HepG2 (cell line): ENCODE data around the gene STK11. TPM values are rescaled to one million over a fixed set of nuclear protein-coding genes. Genes with fewer than 3 reads are reported as not detected.

ENCODE experiments used
- CAMTA2 ChIP-seq: sonication (generic); formaldehyde crosslinking; IDR thresholded peaks from 2 replicates; pipeline ENCODE4 v1.4.0; 2020; ENCODE audit warnings: mild to moderate bottlenecking, missing genetic modification reagents, borderline replicate concordance
- GABPA ChIP-seq, 2 experiments: IDR thresholded peaks; 2 replicates each; pipeline ENCODE4 v1.6.1; 2011 to 2016; ENCODE audit warnings: low read depth in 2 of 2, low read length in 1 of 2, missing biosample characterization in 1 of 2, missing genetic modification characterization in 1 of 2
- HOXD1 ChIP-seq: sonication (generic); formaldehyde crosslinking; IDR thresholded peaks from 2 replicates; pipeline ENCODE4 v1.5.0; 2020; ENCODE audit warnings: missing genetic modification reagents
- RCOR2 ChIP-seq: IDR thresholded peaks from 2 replicates; pipeline ENCODE4 v1.6.1; 2016; ENCODE audit warnings: missing biosample characterization, missing genetic modification reagents
- SNRNP70 ChIP-seq: fragments of 200-400 bp; formaldehyde crosslinking; IDR thresholded peaks from 2 replicates; pipeline ENCODE4 v1.6.1; 2017; ENCODE audit warnings: mild to moderate bottlenecking, low read depth, low read length, moderate library complexity
- SOX5 ChIP-seq: IDR thresholded peaks from 2 replicates; pipeline ENCODE4 v1.6.1; 2016; ENCODE audit warnings: borderline replicate concordance
- TBP ChIP-seq: sonication (generic); formaldehyde crosslinking; IDR thresholded peaks from 2 replicates; pipeline ENCODE4 v1.5.0; 2020; ENCODE audit warnings: missing genetic modification reagents
- TEAD3 ChIP-seq: optimal IDR thresholded peaks from 2 replicates; pipeline ENCODE3; 2016; ENCODE audit warnings: borderline replicate concordance
- ZNF543 ChIP-seq: sonication (generic); formaldehyde crosslinking; IDR thresholded peaks from 2 replicates; pipeline ENCODE4 v1.4.0; 2020; ENCODE audit warnings: mild to moderate bottlenecking, missing genetic modification reagents
- ZNF572 ChIP-seq: sonication (generic); formaldehyde crosslinking; IDR thresholded peaks from 2 replicates; pipeline ENCODE4 v1.5.1; 2020; ENCODE audit warnings: mild to moderate bottlenecking, missing genetic modification reagents
- polyA plus RNA-seq, 8 experiments: library from polyadenylated mRNA; depleted of rRNA in 3 of 8; stranded (reverse) in 7 of 8; unstranded in 1 of 8; fragments of >200 nt; fragmentation: Illumina TruSeq in 4 of 8; extraction: Trizol in 4 of 8; gene quantifications; 2 replicates each; pipeline versions ENCODE4 v1.2.1 to v1.2.3, GENCODE V29; 2011 to 2016; ENCODE audit warnings: low read depth in 4 of 8, missing spikeins in 1 of 8, mixed read lengths in 1 of 8; ENCODE audit not compliant: insufficient read depth in 1 of 8
- total RNA-seq, 5 experiments: library from RNA; depleted of rRNA; stranded (reverse); fragments of >200 nt; fragmentation: Illumina TruSeq; extraction: Trizol; gene quantifications; 2 replicates each; pipeline ENCODE4 v1.2.3, GENCODE V29; 2016; ENCODE audit warnings: low read depth in 1 of 5
- TF ChIP-seq, protein P1 (sequence below): sonication (generic); formaldehyde crosslinking; IDR thresholded peaks from one replicate; pipeline ENCODE4 v1.5.1; 2020; ENCODE audit warnings: mild to moderate bottlenecking, missing genetic modification reagents; ENCODE audit errors: not compliant biosample characterization
- TF ChIP-seq, protein P2 (sequence below): sonication (generic); formaldehyde crosslinking; IDR thresholded peaks from 2 replicates; pipeline ENCODE4 v1.8.0; 2022; ENCODE audit warnings: missing genetic modification reagents, low read depth, mild to moderate bottlenecking, borderline replicate concordance
- TF ChIP-seq, protein P3 (sequence below): sonication (generic); formaldehyde crosslinking; IDR thresholded peaks from 2 replicates; pipeline ENCODE4 v1.4.0; 2020; ENCODE audit warnings: missing genetic modification reagents, borderline replicate concordance
- TF ChIP-seq, protein P4 (sequence below): sonication (generic); formaldehyde crosslinking; IDR thresholded peaks from 2 replicates; pipeline ENCODE4 v1.5.0; 2020; ENCODE audit warnings: mild to moderate bottlenecking, missing genetic modification reagents, borderline replicate concordance

The STK11 gene
- total and polyA plus RNA-seq, 2 of the 13 experiments (the other 11 are each of a cell fraction or from before 2014, with no cell fraction given): 27.5 to 43.6 TPM

DNA sequence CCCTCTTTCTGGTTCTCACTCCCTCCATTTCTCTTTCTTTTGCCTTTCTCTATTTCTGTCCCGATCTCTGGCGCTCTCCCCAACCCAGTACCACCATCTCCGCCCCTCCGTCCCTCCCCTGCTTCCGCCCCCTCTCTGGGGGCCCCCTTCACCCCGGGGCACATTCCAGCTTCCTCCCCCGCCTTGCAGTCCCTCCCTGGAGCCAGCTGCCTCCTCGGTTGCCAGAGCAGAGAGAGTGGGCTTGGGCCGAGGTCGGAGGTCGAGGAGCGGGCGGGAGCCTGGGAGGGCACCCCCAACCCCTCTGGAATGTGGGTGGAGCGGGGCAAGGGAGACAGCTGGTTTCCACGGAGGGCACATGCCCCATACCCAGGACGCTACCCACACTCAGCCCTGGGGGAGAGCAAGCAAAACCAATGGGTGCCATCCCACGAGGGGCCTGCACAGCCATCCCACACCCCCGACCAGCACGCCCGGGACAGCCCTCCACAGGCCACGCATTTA, 57.1 kb downstream of the STK11 start (continued):
- TF ChIP-seq, protein P1, sequence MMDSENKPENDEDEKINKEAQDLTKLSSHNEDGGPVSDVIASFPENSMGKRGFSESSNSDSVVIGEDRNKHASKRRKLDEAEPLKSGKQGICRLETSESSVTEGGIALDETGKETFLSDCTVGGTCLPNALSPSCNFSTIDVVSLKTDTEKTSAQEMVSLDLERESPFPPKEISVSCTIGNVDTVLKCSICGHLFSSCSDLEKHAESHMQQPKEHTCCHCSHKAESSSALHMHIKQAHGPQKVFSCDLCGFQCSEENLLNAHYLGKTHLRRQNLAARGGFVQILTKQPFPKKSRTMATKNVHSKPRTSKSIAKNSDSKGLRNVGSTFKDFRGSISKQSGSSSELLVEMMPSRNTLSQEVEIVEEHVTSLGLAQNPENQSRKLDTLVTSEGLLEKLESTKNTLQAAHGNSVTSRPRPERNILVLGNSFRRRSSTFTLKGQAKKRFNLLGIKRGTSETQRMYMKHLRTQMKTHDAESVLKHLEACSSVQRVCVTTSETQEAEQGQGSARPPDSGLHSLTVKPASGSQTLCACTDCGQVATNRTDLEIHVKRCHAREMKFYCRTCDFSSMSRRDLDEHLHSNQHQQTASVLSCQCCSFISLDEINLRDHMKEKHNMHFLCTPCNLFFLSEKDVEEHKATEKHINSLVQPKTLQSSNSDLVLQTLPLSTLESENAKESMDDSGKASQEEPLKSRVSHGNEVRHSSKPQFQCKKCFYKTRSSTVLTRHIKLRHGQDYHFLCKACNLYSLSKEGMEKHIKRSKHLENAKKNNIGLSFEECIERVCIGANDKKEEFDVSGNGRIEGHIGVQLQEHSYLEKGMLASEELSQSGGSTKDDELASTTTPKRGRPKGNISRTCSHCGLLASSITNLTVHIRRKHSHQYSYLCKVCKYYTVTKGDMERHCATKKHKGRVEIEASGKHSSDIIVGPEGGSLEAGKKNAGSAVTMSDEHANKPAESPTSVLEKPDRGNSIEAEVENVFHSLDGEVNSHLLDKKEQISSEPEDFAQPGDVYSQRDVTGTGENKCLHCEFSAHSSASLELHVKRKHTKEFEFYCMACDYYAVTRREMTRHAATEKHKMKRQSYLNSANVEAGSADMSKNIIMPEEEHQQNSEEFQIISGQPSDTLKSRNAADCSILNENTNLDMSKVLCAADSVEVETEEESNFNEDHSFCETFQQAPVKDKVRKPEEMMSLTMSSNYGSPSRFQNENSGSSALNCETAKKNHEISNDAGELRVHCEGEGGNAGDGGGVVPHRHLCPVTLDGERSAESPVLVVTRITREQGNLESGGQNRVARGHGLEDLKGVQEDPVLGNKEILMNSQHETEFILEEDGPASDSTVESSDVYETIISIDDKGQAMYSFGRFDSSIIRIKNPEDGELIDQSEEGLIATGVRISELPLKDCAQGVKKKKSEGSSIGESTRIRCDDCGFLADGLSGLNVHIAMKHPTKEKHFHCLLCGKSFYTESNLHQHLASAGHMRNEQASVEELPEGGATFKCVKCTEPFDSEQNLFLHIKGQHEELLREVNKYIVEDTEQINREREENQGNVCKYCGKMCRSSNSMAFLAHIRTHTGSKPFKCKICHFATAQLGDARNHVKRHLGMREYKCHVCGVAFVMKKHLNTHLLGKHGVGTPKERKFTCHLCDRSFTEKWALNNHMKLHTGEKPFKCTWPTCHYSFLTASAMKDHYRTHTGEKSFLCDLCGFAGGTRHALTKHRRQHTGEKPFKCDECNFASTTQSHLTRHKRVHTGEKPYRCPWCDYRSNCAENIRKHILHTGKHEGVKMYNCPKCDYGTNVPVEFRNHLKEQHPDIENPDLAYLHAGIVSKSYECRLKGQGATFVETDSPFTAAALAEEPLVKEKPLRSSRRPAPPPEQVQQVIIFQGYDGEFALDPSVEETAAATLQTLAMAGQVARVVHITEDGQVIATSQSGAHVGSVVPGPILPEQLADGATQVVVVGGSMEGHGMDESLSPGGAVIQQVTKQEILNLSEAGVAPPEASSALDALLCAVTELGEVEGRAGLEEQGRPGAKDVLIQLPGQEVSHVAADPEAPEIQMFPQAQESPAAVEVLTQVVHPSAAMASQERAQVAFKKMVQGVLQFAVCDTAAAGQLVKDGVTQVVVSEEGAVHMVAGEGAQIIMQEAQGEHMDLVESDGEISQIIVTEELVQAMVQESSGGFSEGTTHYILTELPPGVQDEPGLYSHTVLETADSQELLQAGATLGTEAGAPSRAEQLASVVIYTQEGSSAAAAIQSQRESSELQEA (CRISPR knock-in tag): no peak
- TF ChIP-seq, protein P2, sequence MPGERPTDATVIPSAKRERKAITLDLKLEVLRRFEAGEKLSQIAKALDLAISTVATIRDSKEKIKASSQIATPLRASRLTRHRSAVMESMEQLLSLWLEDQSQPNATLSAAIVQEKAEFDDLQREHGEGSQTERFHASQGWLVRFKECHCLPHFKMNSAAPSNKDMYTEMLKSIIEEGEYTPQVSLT (CRISPR knock-in tag): no peak
- TF ChIP-seq HOXD1 (CRISPR knock-in tag) (0 out of 2 replicates have a peak, but pooled peaks have one; percentile 40), SOX5 (CRISPR knock-in tag) (0 out of 2 replicates have a peak, but pooled peaks have one; percentile 17), RCOR2 (CRISPR knock-in tag) (no peak), GABPA (IDR thresholded peaks at IDR 0.05; ENCODE audit: low read depth, low read length) (no peak), GABPA (CRISPR knock-in tag; IDR thresholded peaks at IDR 0.05; ENCODE audit: low read depth) (peak; percentile 33; the same call in 1 of the 2 replicates), TBP (CRISPR knock-in tag) (no peak), ZNF543 (CRISPR knock-in tag) (no peak), CAMTA2 (CRISPR knock-in tag) (no peak), TEAD3 (CRISPR knock-in tag) (peak; percentile 84), SNRNP70 (no peak), ZNF572 (no peak)
- TF ChIP-seq, protein P3, sequence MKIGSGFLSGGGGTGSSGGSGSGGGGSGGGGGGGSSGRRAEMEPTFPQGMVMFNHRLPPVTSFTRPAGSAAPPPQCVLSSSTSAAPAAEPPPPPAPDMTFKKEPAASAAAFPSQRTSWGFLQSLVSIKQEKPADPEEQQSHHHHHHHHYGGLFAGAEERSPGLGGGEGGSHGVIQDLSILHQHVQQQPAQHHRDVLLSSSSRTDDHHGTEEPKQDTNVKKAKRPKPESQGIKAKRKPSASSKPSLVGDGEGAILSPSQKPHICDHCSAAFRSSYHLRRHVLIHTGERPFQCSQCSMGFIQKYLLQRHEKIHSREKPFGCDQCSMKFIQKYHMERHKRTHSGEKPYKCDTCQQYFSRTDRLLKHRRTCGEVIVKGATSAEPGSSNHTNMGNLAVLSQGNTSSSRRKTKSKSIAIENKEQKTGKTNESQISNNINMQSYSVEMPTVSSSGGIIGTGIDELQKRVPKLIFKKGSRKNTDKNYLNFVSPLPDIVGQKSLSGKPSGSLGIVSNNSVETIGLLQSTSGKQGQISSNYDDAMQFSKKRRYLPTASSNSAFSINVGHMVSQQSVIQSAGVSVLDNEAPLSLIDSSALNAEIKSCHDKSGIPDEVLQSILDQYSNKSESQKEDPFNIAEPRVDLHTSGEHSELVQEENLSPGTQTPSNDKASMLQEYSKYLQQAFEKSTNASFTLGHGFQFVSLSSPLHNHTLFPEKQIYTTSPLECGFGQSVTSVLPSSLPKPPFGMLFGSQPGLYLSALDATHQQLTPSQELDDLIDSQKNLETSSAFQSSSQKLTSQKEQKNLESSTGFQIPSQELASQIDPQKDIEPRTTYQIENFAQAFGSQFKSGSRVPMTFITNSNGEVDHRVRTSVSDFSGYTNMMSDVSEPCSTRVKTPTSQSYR (CRISPR knock-in tag): 0 out of 2 replicates have a peak, but pooled peaks have one; percentile 4
- TF ChIP-seq, protein P4, sequence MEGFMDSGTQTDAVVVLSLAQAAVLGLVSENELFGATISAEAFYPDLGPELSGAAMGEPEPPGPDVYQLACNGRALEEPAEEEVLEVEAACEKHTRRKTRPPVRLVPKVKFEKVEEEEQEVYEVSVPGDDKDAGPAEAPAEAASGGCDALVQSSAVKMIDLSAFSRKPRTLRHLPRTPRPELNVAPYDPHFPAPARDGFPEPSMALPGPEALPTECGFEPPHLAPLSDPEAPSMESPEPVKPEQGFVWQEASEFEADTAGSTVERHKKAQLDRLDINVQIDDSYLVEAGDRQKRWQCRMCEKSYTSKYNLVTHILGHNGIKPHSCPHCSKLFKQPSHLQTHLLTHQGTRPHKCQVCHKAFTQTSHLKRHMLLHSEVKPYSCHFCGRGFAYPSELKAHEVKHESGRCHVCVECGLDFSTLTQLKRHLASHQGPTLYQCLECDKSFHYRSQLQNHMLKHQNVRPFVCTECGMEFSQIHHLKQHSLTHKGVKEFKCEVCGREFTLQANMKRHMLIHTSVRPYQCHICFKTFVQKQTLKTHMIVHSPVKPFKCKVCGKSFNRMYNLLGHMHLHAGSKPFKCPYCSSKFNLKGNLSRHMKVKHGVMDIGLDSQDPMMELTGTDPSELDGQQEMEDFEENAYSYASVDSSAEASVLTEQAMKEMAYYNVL: peak; percentile 35; the same call in 1 of the 2 replicates
